ENCODE measurements around the gene RGS3.
A peak's percentile ranks its signal among the peaks of the same experiment; 100 is the strongest.

Gene RGS3

GRCh38 chr9:113492343-113493202 lies 29.0 kb downstream of the RGS3 start:
- peak; percentile 3 for DNase-seq

- no peak for DNase-seq
Measured at GRCh38 chr9:113493203-113493520, 29.6 kb downstream of the RGS3 start.

- no peak for DNase-seq
Measured at GRCh38 chr9:113495526-113495925, 32.0 kb downstream of the RGS3 start.

GRCh38 chr9:113497051-113497450 lies 33.5 kb downstream of the RGS3 start:
- no peak for DNase-seq

GRCh38 chr9:113499153-113499875 lies 35.8 kb downstream of the RGS3 start:
- DNase-seq: no peak

- no peak for DNase-seq
Measured at GRCh38 chr9:113499876-113500497, 36.5 kb downstream of the RGS3 start.

GRCh38 chr9:113501129-113501686 lies 37.7 kb downstream of the RGS3 start:
- no peak for DNase-seq

- no peak for DNase-seq
Measured at GRCh38 chr9:113501852-113502251, 38.3 kb downstream of the RGS3 start.

GRCh38 chr9:113502427-113503034 lies 39.0 kb downstream of the RGS3 start:
- no peak for DNase-seq

- no peak for DNase-seq
Measured at GRCh38 chr9:113503131-113503541, 39.6 kb downstream of the RGS3 start.

- DNase-seq: no peak
Measured at GRCh38 chr9:113503613-113504211, 40.2 kb downstream of the RGS3 start.

GRCh38 chr9:113504725-113505590 lies 41.4 kb downstream of the RGS3 start:
- DNase-seq: no peak

GRCh38 chr9:113506090-113506589 lies 42.6 kb downstream of the RGS3 start:
- DNase-seq: no peak

GRCh38 chr9:113507256-113507655 lies 43.7 kb downstream of the RGS3 start:
- no peak for DNase-seq

- no peak for DNase-seq
Measured at GRCh38 chr9:113508111-113508749, 44.7 kb downstream of the RGS3 start.

GRCh38 chr9:113509463-113509862 lies 45.9 kb downstream of the RGS3 start:
- no peak for DNase-seq

GRCh38 chr9:113511047-113511521 lies 47.6 kb downstream of the RGS3 start:
- DNase-seq: no peak

GRCh38 chr9:113511856-113512761 lies 48.6 kb downstream of the RGS3 start:
- DNase-seq: no peak

GRCh38 chr9:113513111-113513510 lies 49.6 kb downstream of the RGS3 start:
- DNase-seq: no peak

- DNase-seq: no peak
Measured at GRCh38 chr9:113513536-113513935, 50.0 kb downstream of the RGS3 start.

Data from NCI-H1436 treated with DMSO at 0.1 percent for 48 hours (cell line).